GM23338 (cell line): ENCODE results near the gene CADPS. TPM values are rescaled to one million over a fixed set of nuclear protein-coding genes. Genes with fewer than 3 reads are reported as not detected.

Experiments
- ATAC-seq: fragments of 200-7000 bp; cut with Tn5 transposase; 3 replicates; pipeline ENCODE4 v1.9.1; 2020
- DNase-seq: peaks from one replicate; pipeline ENCODE4 v3.0.0-alpha.2; 2015; ENCODE audit warnings: low spot score
- H2AFZ ChIP-seq: fragments of 200-600 bp; sonication (generic); 2 replicates; pipeline ENCODE4 v1.8.0; 2016; ENCODE audit warnings: antibody characterized with exemption, mild to moderate bottlenecking, moderate library complexity
- H3F3A ChIP-seq: fragments of 200-600 bp; sonication (generic); replicated peaks from 2 replicates; pipeline ENCODE4 v1.8.0; 2017; ENCODE audit warnings: antibody characterized with exemption, mixed run types, low read depth
- H3K27ac ChIP-seq: fragments of 200-600 bp; sonication (generic); 2 replicates; pipeline ENCODE4 v1.6.1; 2016; ENCODE audit warnings: low read depth
- H3K27me3 ChIP-seq: fragments of 200-600 bp; sonication (generic); 2 replicates; pipeline ENCODE4 v1.8.0; 2016; ENCODE audit warnings: mild to moderate bottlenecking, mixed run types, moderate library complexity; ENCODE audit not compliant: insufficient read depth
- H3K36me3 ChIP-seq: fragments of 200-600 bp; sonication (generic); 2 replicates; pipeline ENCODE4 v1.8.0; 2016; ENCODE audit warnings: mild to moderate bottlenecking; ENCODE audit not compliant: insufficient read depth
- H3K4me1 ChIP-seq: fragments of 200-600 bp; sonication (generic); 2 replicates; pipeline ENCODE4 v1.8.0; 2016; ENCODE audit warnings: mild to moderate bottlenecking, moderate library complexity; ENCODE audit not compliant: insufficient read depth
- H3K4me2 ChIP-seq: fragments of 200-600 bp; sonication (generic); 2 replicates; pipeline ENCODE4 v1.7.1; 2017; ENCODE audit warnings: mixed run types
- H3K4me3 ChIP-seq: fragments of 200-600 bp; sonication (generic); 2 replicates; pipeline ENCODE4 v1.6.1; 2016; ENCODE audit warnings: mixed run types
- H3K79me2 ChIP-seq: fragments of 200-600 bp; sonication (generic); replicated peaks from 2 replicates; pipeline ENCODE4 v1.8.0; 2017; ENCODE audit warnings: mild to moderate bottlenecking; ENCODE audit not compliant: insufficient read depth
- H3K9me2 ChIP-seq: fragments of 200-600 bp; sonication (generic); 2 replicates; pipeline ENCODE4 v1.8.0; 2017; ENCODE audit not compliant: insufficient read depth
- H4K20me1 ChIP-seq: fragments of 200-600 bp; sonication (generic); replicated peaks from 2 replicates; pipeline ENCODE4 v1.8.0; 2017; ENCODE audit warnings: mild to moderate bottlenecking; ENCODE audit not compliant: insufficient read depth
- H3K27ac Mint-ChIP-seq: 2 replicates; pipeline ENCODE4 v1.8.0; 2020; ENCODE audit warnings: inconsistent platforms, mild to moderate bottlenecking, moderate library complexity, mixed read lengths
- H3K27me3 Mint-ChIP-seq: 3 replicates; pipeline ENCODE4 v1.8.0; 2022; ENCODE audit warnings: low read depth, mild to moderate bottlenecking, moderate library complexity, mixed read lengths, inconsistent platforms; ENCODE audit not compliant: insufficient read depth, poor library complexity
- H3K36me3 Mint-ChIP-seq: 3 replicates; pipeline ENCODE4 v1.8.0; 2021; ENCODE audit warnings: low read depth, mild to moderate bottlenecking, inconsistent platforms, moderate library complexity, mixed read lengths
- H3K4me1 Mint-ChIP-seq: 3 replicates; pipeline ENCODE4 v1.8.0; 2020; ENCODE audit warnings: mild to moderate bottlenecking, inconsistent platforms, mixed read lengths
- H3K4me3 Mint-ChIP-seq: 3 replicates; pipeline ENCODE4 v1.8.0; 2021; ENCODE audit warnings: moderate library complexity, mild to moderate bottlenecking, inconsistent platforms, mixed read lengths
- H3K9me3 Mint-ChIP-seq: 3 replicates; pipeline ENCODE4 v1.8.0; 2020; ENCODE audit warnings: moderate library complexity, mild to moderate bottlenecking, inconsistent platforms, mixed read lengths
- CREB1 ChIP-seq: fragments of 250-450 bp; sonication (Bioruptor Pico); IDR thresholded peaks from 2 replicates; pipeline ENCODE4 v1.5.0; 2020; ENCODE audit warnings: low read depth, mild to moderate bottlenecking, moderate library complexity
- ETS1 ChIP-seq: IDR thresholded peaks from 2 replicates; pipeline ENCODE4 v1.6.1; 2016; ENCODE audit warnings: antibody characterized with exemption
- EZH2phosphoT487 ChIP-seq: fragments of 200-600 bp; sonication (generic); IDR thresholded peaks from one replicate; pipeline ENCODE4 v1.8.1; 2018; ENCODE audit warnings: antibody characterized with exemption; ENCODE audit not compliant: unreplicated experiment
- ZNF114 ChIP-seq: fragments of 250-450 bp; sonication (Bioruptor Pico); IDR thresholded peaks from 2 replicates; pipeline ENCODE4 v1.5.0; 2020; ENCODE audit warnings: mild to moderate bottlenecking, moderate library complexity
- polyA plus RNA-seq: library from polyadenylated mRNA; unstranded; fragments of >200 nt; fragmentation: Nextera tagmentation; extraction: Ambion mirVana; gene quantifications from 2 replicates; pipeline ENCODE4 v1.2.1, GENCODE V29; 2016
- total RNA-seq: library from RNA; depleted of rRNA; stranded (reverse); fragments of >200 nt; shearing (Covaris generic); gene quantifications from 2 replicates; pipeline ENCODE4 v1.2.3, GENCODE V29; 2014
- TF ChIP-seq, protein P1 (sequence below): fragments of 250-450 bp; sonication (Bioruptor Pico); IDR thresholded peaks from 2 replicates; pipeline ENCODE4 v1.5.0; 2020; ENCODE audit warnings: mild to moderate bottlenecking, moderate library complexity
- TF ChIP-seq, protein P2 (sequence below): IDR thresholded peaks from one replicate; pipeline ENCODE4 v1.6.1; 2018; ENCODE audit warnings: antibody characterized with exemption; ENCODE audit not compliant: unreplicated experiment
- TF ChIP-seq, protein P3 (sequence below), 2 experiments: fragments of 200-600 bp in 1 of 2; sonication (generic) in 1 of 2; conservative IDR thresholded peaks; 2 replicates each; pipeline versions ENCODE4 v1.5.1 to v1.6.1; 2016 to 2017; ENCODE audit warnings: antibody characterized with exemption in 2 of 2, low read depth in 2 of 2, mild to moderate bottlenecking in 2 of 2, moderate library complexity in 1 of 2

The CADPS gene
- total and polyA plus RNA-seq, 2 experiments from 2014 or later, result 14.7 to 22.0 TPM

- TF ChIP-seq, protein P1, sequence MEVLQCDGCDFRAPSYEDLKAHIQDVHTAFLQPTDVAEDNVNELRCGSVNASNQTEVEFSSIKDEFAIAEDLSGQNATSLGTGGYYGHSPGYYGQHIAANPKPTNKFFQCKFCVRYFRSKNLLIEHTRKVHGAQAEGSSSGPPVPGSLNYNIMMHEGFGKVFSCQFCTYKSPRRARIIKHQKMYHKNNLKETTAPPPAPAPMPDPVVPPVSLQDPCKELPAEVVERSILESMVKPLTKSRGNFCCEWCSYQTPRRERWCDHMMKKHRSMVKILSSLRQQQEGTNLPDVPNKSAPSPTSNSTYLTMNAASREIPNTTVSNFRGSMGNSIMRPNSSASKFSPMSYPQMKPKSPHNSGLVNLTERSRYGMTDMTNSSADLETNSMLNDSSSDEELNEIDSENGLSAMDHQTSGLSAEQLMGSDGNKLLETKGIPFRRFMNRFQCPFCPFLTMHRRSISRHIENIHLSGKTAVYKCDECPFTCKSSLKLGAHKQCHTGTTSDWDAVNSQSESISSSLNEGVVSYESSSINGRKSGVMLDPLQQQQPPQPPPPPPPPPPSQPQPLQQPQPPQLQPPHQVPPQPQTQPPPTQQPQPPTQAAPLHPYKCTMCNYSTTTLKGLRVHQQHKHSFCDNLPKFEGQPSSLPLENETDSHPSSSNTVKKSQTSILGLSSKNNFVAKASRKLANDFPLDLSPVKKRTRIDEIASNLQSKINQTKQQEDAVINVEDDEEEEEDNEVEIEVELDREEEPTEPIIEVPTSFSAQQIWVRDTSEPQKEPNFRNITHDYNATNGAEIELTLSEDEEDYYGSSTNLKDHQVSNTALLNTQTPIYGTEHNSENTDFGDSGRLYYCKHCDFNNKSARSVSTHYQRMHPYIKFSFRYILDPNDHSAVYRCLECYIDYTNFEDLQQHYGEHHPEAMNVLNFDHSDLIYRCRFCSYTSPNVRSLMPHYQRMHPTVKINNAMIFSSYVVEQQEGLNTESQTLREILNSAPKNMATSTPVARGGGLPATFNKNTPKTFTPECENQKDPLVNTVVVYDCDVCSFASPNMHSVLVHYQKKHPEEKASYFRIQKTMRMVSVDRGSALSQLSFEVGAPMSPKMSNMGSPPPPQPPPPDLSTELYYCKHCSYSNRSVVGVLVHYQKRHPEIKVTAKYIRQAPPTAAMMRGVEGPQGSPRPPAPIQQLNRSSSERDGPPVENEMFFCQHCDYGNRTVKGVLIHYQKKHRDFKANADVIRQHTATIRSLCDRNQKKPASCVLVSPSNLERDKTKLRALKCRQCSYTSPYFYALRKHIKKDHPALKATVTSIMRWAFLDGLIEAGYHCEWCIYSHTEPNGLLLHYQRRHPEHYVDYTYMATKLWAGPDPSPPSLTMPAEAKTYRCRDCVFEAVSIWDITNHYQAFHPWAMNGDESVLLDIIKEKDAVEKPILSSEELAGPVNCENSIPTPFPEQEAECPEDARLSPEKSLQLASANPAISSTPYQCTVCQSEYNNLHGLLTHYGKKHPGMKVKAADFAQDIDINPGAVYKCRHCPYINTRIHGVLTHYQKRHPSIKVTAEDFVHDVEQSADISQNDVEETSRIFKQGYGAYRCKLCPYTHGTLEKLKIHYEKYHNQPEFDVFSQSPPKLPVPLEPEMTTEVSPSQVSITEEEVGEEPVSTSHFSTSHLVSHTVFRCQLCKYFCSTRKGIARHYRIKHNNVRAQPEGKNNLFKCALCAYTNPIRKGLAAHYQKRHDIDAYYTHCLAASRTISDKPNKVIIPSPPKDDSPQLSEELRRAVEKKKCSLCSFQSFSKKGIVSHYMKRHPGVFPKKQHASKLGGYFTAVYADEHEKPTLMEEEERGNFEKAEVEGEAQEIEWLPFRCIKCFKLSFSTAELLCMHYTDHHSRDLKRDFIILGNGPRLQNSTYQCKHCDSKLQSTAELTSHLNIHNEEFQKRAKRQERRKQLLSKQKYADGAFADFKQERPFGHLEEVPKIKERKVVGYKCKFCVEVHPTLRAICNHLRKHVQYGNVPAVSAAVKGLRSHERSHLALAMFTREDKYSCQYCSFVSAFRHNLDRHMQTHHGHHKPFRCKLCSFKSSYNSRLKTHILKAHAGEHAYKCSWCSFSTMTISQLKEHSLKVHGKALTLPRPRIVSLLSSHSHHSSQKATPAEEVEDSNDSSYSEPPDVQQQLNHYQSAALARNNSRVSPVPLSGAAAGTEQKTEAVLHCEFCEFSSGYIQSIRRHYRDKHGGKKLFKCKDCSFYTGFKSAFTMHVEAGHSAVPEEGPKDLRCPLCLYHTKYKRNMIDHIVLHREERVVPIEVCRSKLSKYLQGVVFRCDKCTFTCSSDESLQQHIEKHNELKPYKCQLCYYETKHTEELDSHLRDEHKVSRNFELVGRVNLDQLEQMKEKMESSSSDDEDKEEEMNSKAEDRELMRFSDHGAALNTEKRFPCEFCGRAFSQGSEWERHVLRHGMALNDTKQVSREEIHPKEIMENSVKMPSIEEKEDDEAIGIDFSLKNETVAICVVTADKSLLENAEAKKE (CRISPR knock-in tag), result no peak
- TF ChIP-seq CREB1 (CRISPR knock-in tag) (no peak), EZH2phosphoT487 (no peak), ZNF114 (no peak), ETS1 (no peak)
These were observed 372.6 kb downstream of the CADPS start (continued) for GRCh38 chr3:62502315-62503300.

GRCh38 chr3:62501289-62501668 is 373.9 kb downstream of the CADPS start:
- H3K4me1 Mint-ChIP-seq, result peaks cover 7% of the 10 kb centered on the region; the same call in 2 of the 3 replicates
- TF ChIP-seq, protein P2, sequence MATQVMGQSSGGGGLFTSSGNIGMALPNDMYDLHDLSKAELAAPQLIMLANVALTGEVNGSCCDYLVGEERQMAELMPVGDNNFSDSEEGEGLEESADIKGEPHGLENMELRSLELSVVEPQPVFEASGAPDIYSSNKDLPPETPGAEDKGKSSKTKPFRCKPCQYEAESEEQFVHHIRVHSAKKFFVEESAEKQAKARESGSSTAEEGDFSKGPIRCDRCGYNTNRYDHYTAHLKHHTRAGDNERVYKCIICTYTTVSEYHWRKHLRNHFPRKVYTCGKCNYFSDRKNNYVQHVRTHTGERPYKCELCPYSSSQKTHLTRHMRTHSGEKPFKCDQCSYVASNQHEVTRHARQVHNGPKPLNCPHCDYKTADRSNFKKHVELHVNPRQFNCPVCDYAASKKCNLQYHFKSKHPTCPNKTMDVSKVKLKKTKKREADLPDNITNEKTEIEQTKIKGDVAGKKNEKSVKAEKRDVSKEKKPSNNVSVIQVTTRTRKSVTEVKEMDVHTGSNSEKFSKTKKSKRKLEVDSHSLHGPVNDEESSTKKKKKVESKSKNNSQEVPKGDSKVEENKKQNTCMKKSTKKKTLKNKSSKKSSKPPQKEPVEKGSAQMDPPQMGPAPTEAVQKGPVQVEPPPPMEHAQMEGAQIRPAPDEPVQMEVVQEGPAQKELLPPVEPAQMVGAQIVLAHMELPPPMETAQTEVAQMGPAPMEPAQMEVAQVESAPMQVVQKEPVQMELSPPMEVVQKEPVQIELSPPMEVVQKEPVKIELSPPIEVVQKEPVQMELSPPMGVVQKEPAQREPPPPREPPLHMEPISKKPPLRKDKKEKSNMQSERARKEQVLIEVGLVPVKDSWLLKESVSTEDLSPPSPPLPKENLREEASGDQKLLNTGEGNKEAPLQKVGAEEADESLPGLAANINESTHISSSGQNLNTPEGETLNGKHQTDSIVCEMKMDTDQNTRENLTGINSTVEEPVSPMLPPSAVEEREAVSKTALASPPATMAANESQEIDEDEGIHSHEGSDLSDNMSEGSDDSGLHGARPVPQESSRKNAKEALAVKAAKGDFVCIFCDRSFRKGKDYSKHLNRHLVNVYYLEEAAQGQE, result no peak
- TF ChIP-seq, protein P3, sequence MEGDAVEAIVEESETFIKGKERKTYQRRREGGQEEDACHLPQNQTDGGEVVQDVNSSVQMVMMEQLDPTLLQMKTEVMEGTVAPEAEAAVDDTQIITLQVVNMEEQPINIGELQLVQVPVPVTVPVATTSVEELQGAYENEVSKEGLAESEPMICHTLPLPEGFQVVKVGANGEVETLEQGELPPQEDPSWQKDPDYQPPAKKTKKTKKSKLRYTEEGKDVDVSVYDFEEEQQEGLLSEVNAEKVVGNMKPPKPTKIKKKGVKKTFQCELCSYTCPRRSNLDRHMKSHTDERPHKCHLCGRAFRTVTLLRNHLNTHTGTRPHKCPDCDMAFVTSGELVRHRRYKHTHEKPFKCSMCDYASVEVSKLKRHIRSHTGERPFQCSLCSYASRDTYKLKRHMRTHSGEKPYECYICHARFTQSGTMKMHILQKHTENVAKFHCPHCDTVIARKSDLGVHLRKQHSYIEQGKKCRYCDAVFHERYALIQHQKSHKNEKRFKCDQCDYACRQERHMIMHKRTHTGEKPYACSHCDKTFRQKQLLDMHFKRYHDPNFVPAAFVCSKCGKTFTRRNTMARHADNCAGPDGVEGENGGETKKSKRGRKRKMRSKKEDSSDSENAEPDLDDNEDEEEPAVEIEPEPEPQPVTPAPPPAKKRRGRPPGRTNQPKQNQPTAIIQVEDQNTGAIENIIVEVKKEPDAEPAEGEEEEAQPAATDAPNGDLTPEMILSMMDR (conservative IDR thresholded peaks at IDR 0.05; ENCODE audit: low read depth in 2 of 2), result 0 out of 4 replicates have a peak, but pooled peaks of 1 of the 2 experiments have one; percentile 0
- no peak overlapping the region for H3K4me2 ChIP-seq
- H3K9me2 ChIP-seq, result no peaks in the 10 kb centered on the region
- DNase-seq (no peak), ATAC-seq (no peak)
- H3F3A ChIP-seq, result no peaks in the 10 kb centered on the region
- no peaks in the 10 kb centered on the region for H4K20me1 ChIP-seq
- H3K36me3 ChIP-seq, result no peaks in the 10 kb centered on the region
- H2AFZ ChIP-seq, result no peak overlapping the region
- no peak overlapping the region for H3K27ac ChIP-seq
- H3K36me3 Mint-ChIP-seq, result no peaks in the 10 kb centered on the region
- no peak overlapping the region for H3K4me3 ChIP-seq
- H3K27me3 ChIP-seq, result no peaks in the 10 kb centered on the region
- H3K4me3 Mint-ChIP-seq, result no peak overlapping the region
- H3K27ac Mint-ChIP-seq, result no peak overlapping the region; the same call in 1 of the 2 replicates
- H3K9me3 Mint-ChIP-seq, result no peaks in the 10 kb centered on the region
- no peaks in the 10 kb centered on the region for H3K4me1 ChIP-seq
- no peaks in the 10 kb centered on the region for H3K79me2 ChIP-seq
- peaks cover 4% of the 10 kb centered on the region for H3K27me3 Mint-ChIP-seq
